Heart left ventricle (tissue), 16 donors: ENCODE results near the gene HLA-DMB. TPM values are rescaled to one million over a fixed set of nuclear protein-coding genes. Genes with fewer than 3 reads are reported as not detected.

Experiments
- ATAC-seq, 4 donors: fragments of 200-7000 bp; cut with Tn5 transposase; one replicate each; pipeline ENCODE4 v1.9.1; 2020 to 2022; ENCODE audit warnings: moderate library complexity in 4 of 4, mild to moderate bottlenecking in 3 of 4, moderate number of reproducible peaks in 1 of 4
- DNase-seq, 5 donors: peaks; one replicate each; pipeline ENCODE4 v3.0.0-alpha.2; 2020
- H3K27ac ChIP-seq, 12 donors: fragments of 200-600 bp; sonication (generic) in 4 of 12; one replicate each; pipeline versions ENCODE4 v1.5.0 to v1.8.0; 2016 to 2022; ENCODE audit warnings: mild to moderate bottlenecking in 2 of 12
- H3K27me3 ChIP-seq, 9 donors: fragments of 200-600 bp; sonication (generic) in 2 of 9; one replicate each; pipeline versions ENCODE4 v1.5.1 to v1.8.0; 2016 to 2022; ENCODE audit warnings: mild to moderate bottlenecking in 3 of 9
- H3K36me3 ChIP-seq, 9 donors: fragments of 200-600 bp; sonication (generic) in 2 of 9; one replicate each; pipeline versions ENCODE4 v1.5.0 to v1.8.0; 2018 to 2022; ENCODE audit warnings: mild to moderate bottlenecking in 2 of 9
- H3K4me1 ChIP-seq, 12 donors: fragments of 200-600 bp; sonication (generic) in 4 of 12; one replicate each; pipeline versions ENCODE4 v1.5.0 to v1.8.0; 2016 to 2022; ENCODE audit warnings: mild to moderate bottlenecking in 3 of 12
- H3K4me3 ChIP-seq, 12 donors: fragments of 200-600 bp; sonication (generic) in 4 of 12; one replicate each; pipeline versions ENCODE4 v1.5.0 to v1.8.0; 2017 to 2022; ENCODE audit warnings: mild to moderate bottlenecking in 9 of 12, moderate library complexity in 4 of 12
- H3K9me3 ChIP-seq, 12 donors: fragments of 200-600 bp; sonication (generic) in 4 of 12; one replicate each; pipeline versions ENCODE4 v1.5.0 to v1.8.0; 2016 to 2022; ENCODE audit warnings: mild to moderate bottlenecking in 1 of 12
- POLR2A ChIP-seq, 2 donors: fragments of 450-650 bp; IDR thresholded peaks; one replicate each; pipeline ENCODE4 v1.6.1; 2017; ENCODE audit warnings: antibody characterized with exemption in 2 of 2, mild to moderate bottlenecking in 2 of 2, moderate library complexity in 2 of 2
- WGBS, 4 donors: extraction: QIAGEN DNeasy Blood & Tissue Kit in 2 of 4; methylation state at CpG; one replicate each; pipeline versions ENCODE4 v1.1.5 to v1.1.7; 2013 to 2018; 5-methylcytosine and 5-hydroxymethylcytosine counted together
- intact Hi-C, 10 donors: fragments of 100-400 bp; cut with DNase I; formaldehyde crosslinking; loops; one replicate each; pipeline versions ENCODE4 v1.11.1 to v1.14.2; 2022
- polyA plus RNA-seq, 2 donors: library from polyadenylated mRNA; stranded (reverse); fragments of 200-250 nt; gene quantifications; one replicate each; pipeline ENCODE4 v1.2.3, GENCODE V29; 2013
- total RNA-seq, 9 donors: library from RNA; depleted of rRNA in 2 of 9; stranded (reverse); fragments of >200 nt in 2 of 9; fragmentation: NEBNext Ultra II Directional in 3 of 9; extraction: Animal tissue kit (Norgen Biotek cat#: 25700) in 3 of 9; gene quantifications; one replicate each; pipeline versions ENCODE4 v1.1.0 to v1.2.4, GENCODE V29; 2016 to 2023
- TF ChIP-seq, protein P1 (sequence below), 12 donors: fragments of 200-600 bp; sonication (generic) in 4 of 12; IDR thresholded peaks; one replicate each; pipeline versions ENCODE4 v1.5.0 to v1.8.0; 2018 to 2022; ENCODE audit warnings: antibody characterized with exemption in 12 of 12, mild to moderate bottlenecking in 5 of 12
- donor health status: ischemic (EF 13 %, LVEDD 7.1; RV severe dilation, severe dysfunction).
- donor health status: healthy with polysubstance abuse.
- donor health status: DM: no; HTN: yes; CAD: no.
- donor health status: DM: no; HTN: no; CAD: no.
- donor health status: ischemic (EF 25% LVEDD 6.9; RV normal size, moderate dysfunction).
- donor health status: ischemic (EF 25% LVEDD 5.7; RV mildly dilated, moderate dysfunction).
- donor health status: healthy.
- donor health status: DM: yes; HTN: yes; CAD: no.
- donor health status: ischemic (EF 35%, LVEDD 5.7; RV mildly dilated, moderate dysfunction).
- donor health status: nonischemic (EF 11% LVEDD 7.7; RV severe dilation, severe dysfunction).
- donor health status: DM: yes; HTN: yes; CAD: no.
- donor health status: PGD.
- donor health status: ischemic (EF 29% LVEDD 5.4; RV normal size, mild dysfunction).
- donor health status: nonischemic (EF 23%, LVEDD 6.1; RV moderate dilation, normal function).

The HLA-DMB gene
- total and polyA plus RNA-seq, 11 donors, result 2.7 to 127 (median 6.7) TPM

DNA sequence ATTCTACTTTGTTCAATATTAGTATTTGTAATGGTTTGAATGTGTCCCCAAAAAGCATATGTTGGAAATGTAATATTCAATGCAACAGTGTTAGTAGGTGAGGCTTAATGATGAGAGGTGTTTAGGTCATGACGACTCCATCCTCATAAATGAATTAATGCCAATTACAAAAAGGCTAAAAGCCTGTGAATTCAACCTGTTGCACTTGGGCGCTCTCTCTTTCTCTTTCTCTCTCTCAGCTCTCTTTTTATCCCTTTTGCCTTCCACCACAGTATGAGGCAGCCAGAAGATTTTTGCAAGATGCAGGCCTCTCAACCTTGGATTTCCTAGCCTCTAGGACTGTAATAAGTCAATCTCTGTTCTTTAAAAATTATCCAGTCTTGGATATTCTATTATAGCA is 52.3 kb downstream of the HLA-DMB start:
- H3K36me3 ChIP-seq, result no peaks in the 10 kb centered on the region
- intact Hi-C loops, result loop anchor here in 9 of 10 donors (5.0 kb wide), 1 partner anchor 44 kb away; no protein-coding TSS in a partner anchor
- no peaks in the 10 kb centered on the region for H3K9me3 ChIP-seq
- peaks cover 0 to 19% (median 0%) of the 10 kb centered on the region in 12 donors for H3K4me1 ChIP-seq
- no peak overlapping the region for H3K27ac ChIP-seq
- H3K27me3 ChIP-seq, result no peaks in the 10 kb centered on the region
- ATAC-seq (no peak), DNase-seq (no peak)
- 80 to 96% (median 88%) methylated on average over 2 of the region's 2 CpGs for WGBS, 4 donors
- TF ChIP-seq POLR2A (IDR thresholded peaks at IDR 0.05), result no peak
- TF ChIP-seq, protein P1, sequence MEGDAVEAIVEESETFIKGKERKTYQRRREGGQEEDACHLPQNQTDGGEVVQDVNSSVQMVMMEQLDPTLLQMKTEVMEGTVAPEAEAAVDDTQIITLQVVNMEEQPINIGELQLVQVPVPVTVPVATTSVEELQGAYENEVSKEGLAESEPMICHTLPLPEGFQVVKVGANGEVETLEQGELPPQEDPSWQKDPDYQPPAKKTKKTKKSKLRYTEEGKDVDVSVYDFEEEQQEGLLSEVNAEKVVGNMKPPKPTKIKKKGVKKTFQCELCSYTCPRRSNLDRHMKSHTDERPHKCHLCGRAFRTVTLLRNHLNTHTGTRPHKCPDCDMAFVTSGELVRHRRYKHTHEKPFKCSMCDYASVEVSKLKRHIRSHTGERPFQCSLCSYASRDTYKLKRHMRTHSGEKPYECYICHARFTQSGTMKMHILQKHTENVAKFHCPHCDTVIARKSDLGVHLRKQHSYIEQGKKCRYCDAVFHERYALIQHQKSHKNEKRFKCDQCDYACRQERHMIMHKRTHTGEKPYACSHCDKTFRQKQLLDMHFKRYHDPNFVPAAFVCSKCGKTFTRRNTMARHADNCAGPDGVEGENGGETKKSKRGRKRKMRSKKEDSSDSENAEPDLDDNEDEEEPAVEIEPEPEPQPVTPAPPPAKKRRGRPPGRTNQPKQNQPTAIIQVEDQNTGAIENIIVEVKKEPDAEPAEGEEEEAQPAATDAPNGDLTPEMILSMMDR (IDR thresholded peaks at IDR 0.05), result no peak
- H3K4me3 ChIP-seq, result no peak overlapping the region

DNA sequence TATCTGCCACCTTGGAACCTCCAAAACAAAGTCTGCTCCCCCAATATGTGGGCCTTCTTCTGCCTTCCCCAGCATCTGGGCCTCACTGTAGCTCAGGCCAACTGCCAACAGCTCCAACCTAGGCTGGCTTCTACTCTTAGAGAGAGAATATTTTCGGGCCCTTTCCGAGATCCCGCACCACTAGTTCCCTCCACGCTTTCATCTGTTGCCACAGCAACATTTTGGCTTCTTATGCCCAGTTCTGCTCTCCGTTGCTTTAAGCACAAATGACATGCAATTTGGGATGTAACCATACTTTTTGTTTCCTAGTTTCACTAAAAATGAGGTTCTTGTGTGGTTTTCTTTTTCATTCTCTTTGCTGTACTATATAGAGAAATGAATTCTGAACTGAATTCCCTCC is 53.2 kb downstream of the HLA-DMB start:
- no peak for DNase-seq
- ATAC-seq, result no peak
- H3K27me3 ChIP-seq, result no peaks in the 10 kb centered on the region
- no peak overlapping the region for H3K4me3 ChIP-seq
- peaks cover 0 to 23% (median 0%) of the 10 kb centered on the region in 12 donors for H3K4me1 ChIP-seq
- H3K36me3 ChIP-seq, result no peaks in the 10 kb centered on the region
- intact Hi-C loops, result loop anchor here in 9 of 10 donors (1.0 to 5.0 kb wide), 4 partner anchors 45 to 99 kb away; no protein-coding TSS in a partner anchor
- 81 to 90% (median 86%) methylated on average over 5 of the region's 5 CpGs for WGBS, 4 donors
- TF ChIP-seq, protein P1 (IDR thresholded peaks at IDR 0.05), result no peak
- no peak for TF ChIP-seq POLR2A (IDR thresholded peaks at IDR 0.05)
- peak overlapping the region in 1 of 12 donors; percentile 60 for H3K27ac ChIP-seq
- no peaks in the 10 kb centered on the region for H3K9me3 ChIP-seq

DNA sequence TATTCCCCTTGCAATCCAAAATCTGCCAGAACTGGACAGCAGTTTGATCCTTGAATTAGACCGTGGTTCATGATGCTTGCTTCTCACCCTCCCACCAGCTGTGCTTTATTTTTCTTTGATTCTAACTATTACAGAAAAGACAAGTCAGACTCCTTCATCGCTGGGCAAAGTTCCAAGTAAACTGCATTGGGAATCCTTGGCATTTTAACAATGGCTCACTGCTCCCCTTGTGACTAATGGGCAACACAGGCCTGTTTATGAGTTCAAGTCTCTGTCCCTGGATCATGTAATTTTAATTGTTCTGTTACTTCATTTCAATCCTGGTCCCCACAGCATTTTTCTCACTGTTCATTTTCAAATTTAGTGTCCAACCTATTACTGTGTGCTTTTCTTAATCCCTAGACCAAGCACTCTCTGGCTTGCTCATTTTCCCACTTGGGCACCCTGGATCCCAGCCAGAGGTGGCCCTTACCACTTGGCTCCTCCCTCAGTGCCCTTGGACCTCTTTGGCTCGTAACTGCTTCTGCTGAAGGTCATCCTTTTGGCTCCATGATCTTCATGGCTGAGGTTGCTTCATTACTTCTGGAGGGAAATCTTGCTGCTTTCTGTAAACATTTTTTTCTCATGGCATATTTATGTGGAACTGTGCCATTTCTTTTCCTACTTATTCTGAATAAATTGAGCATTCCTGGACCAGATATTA is 54.0 kb downstream of the HLA-DMB start:
- no peaks in the 10 kb centered on the region for H3K27me3 ChIP-seq
- TF ChIP-seq, protein P1 (IDR thresholded peaks at IDR 0.05), result no peak
- no peak for TF ChIP-seq POLR2A (IDR thresholded peaks at IDR 0.05)
- no peak overlapping the region for H3K4me3 ChIP-seq
- DNase-seq (no peak), ATAC-seq (no peak)
- no peaks in the 10 kb centered on the region for H3K36me3 ChIP-seq
- WGBS, 4 donors, result 36 to 56% (median 44%) methylated on average over 3 of the region's 3 CpGs
- H3K27ac ChIP-seq, result peak overlapping the region in 2 of 12 donors; percentile 12 to 60
- intact Hi-C loops, result loop anchor here in 9 of 10 donors (1.0 to 5.0 kb wide), 4 partner anchors 45 to 100 kb away; no protein-coding TSS in a partner anchor
- H3K4me1 ChIP-seq, result peaks cover 0 to 23% (median 0%) of the 10 kb centered on the region in 12 donors
- H3K9me3 ChIP-seq, result no peaks in the 10 kb centered on the region

DNA sequence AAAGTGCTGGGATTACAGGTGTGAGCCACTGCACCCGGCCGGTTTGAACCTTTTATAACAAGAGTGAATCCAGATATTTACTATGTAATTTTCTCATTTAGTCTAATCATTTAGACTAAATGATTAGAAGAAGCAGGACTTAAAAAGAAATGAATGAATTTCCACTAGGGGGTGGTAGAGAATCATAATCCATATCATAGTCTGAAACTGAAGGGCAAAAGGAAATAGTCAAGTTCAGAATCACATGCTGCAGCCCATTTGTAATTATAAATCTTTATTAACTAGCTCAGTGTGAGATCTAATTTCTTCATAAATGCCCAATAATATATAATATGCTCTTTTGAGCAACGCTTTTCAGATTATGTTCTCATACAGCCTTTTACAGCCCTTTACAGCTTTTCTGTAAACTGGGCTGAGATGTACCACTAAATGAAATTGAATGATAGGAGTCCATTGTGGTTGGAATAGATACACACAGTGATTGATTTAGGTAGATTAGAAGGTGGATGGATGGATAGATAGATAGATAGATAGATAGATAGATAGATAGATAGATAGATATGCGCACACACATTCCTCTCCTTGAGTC is 55.0 kb downstream of the HLA-DMB start:
- Histone ChIP-seq H3K36me3 (no peaks in the 10 kb centered on the region), H3K9me3 (no peaks in the 10 kb centered on the region), H3K27me3 (no peaks in the 10 kb centered on the region), H3K4me3 (no peak overlapping the region), H3K4me1 (peaks cover 0 to 23% (median 0%) of the 10 kb centered on the region in 12 donors), H3K27ac (peak overlapping the region in 1 of 12 donors; percentile 60)
- DNase-seq (no peak), ATAC-seq (peak; percentile 44 to 63 (median 52))
- TF ChIP-seq POLR2A (IDR thresholded peaks at IDR 0.05), result no peak
- TF ChIP-seq, protein P1 (IDR thresholded peaks at IDR 0.05), result peak; percentile 53 to 79 (median 68)
- intact Hi-C loops, result loop anchor here (1.0 to 5.0 kb wide), 5 partner anchors 47 to 363 kb away; no protein-coding TSS in a partner anchor
- WGBS, 4 donors, result 47 to 55% (median 49%) methylated on average over 4 of the region's 4 CpGs
